ENCODE results near the gene SPPL3. TPM values are rescaled to one million over a fixed set of nuclear protein-coding genes. Genes with fewer than 3 reads are reported as not detected.
"Not testable (repeated sequence)": the region's sequence is repeated elsewhere in the genome, so short reads cannot be mapped to it uniquely, and the experiment has no call there.

The SPPL3 gene
- total RNA-seq, 6 experiments from 2014 or later = 35.3 to 59.1 (median 47.1) TPM

- no peak overlapping the region for H3K4me3 Mint-ChIP-seq
Measured at GRCh38 chr12:120733574-120733973, 170.6 kb downstream of the SPPL3 start.

GRCh38 chr12:120732198-120732597, 172.0 kb downstream of the SPPL3 start:
- H3K27ac Mint-ChIP-seq; H3K36me3 Mint-ChIP-seq (ENCODE audit: low read depth); H3K4me3 Mint-ChIP-seq; DNase-seq; H3K27me3 Mint-ChIP-seq (ENCODE audit: insufficient read depth); H3K4me1 Mint-ChIP-seq (ENCODE audit: low read depth); H3K9me3 Mint-ChIP-seq: not testable (repeated sequence)

More at GRCh38 chr12:120733574-120733973, 170.6 kb downstream of the SPPL3 start:
- Mint-ChIP-seq H3K36me3 (ENCODE audit: low read depth) (0 out of 2 replicates have a peak, but pooled peaks cover 4% of the 10 kb centered on the region), H3K4me1 (ENCODE audit: low read depth) (no peaks in the 10 kb centered on the region), H3K27me3 (ENCODE audit: insufficient read depth) (peaks cover 1% of the 10 kb centered on the region; the same call in 1 of the 2 replicates), H3K9me3 (no peaks in the 10 kb centered on the region), H3K27ac (no peak overlapping the region)
- DNase-seq = no peak
- TF ChIP-seq CTCF (IDR thresholded peaks at IDR 0.05) = no peak

- Mint-ChIP-seq H3K36me3 (ENCODE audit: low read depth) (peaks cover 31% of the 10 kb centered on the region), H3K27ac (no peak overlapping the region), H3K27me3 (ENCODE audit: insufficient read depth) (peaks cover 2% of the 10 kb centered on the region; the same call in 1 of the 2 replicates), H3K4me1 (ENCODE audit: low read depth) (peaks cover 10% of the 10 kb centered on the region), H3K4me3 (no peak overlapping the region), H3K9me3 (no peaks in the 10 kb centered on the region)
- TF ChIP-seq CTCF (IDR thresholded peaks at IDR 0.05) = no peak
- no peak for DNase-seq
Measured at GRCh38 chr12:120726961-120727360, 177.2 kb downstream of the SPPL3 start.

DNA sequence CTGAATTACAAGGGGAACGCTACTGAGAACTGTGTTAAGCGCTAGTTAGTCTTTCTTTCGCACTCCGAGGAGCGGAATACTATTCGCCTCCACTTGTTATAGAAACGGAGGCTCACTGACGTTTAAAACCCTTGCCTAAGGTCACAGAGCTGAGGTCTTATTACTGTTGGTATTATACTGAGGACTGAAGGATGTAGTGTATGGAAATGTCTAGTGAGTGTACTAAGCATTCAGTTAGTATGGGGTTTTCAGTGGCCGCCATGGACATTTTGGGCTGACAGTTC, 177.7 kb downstream of the SPPL3 start:
- peaks cover 10% of the 10 kb centered on the region for H3K4me1 Mint-ChIP-seq (ENCODE audit: low read depth)
- peaks cover 31% of the 10 kb centered on the region for H3K36me3 Mint-ChIP-seq (ENCODE audit: low read depth)
- no peak for DNase-seq
- H3K4me3 Mint-ChIP-seq = peak overlapping the region; percentile 81
- H3K27ac Mint-ChIP-seq = no peak overlapping the region
- TF ChIP-seq CTCF (IDR thresholded peaks at IDR 0.05) = no peak
- peaks cover 2% of the 10 kb centered on the region; the same call in 1 of the 2 replicates for H3K27me3 Mint-ChIP-seq (ENCODE audit: insufficient read depth)
- H3K9me3 Mint-ChIP-seq = no peaks in the 10 kb centered on the region

GRCh38 chr12:120725659-120726509, 178.3 kb downstream of the SPPL3 start, which contains the start of gene ACADS:
Gene ACADS (plus strand): TSS chr12:120725826. CDS start chr12:120725886, 60 bp downstream.
- peak within 1 kb of the TSS; percentile 66 for H3K27ac Mint-ChIP-seq
- peaks cover 2% of the 10 kb centered on the region; the same call in 1 of the 2 replicates for H3K27me3 Mint-ChIP-seq (ENCODE audit: insufficient read depth)
- no peak for TF ChIP-seq CTCF (IDR thresholded peaks at IDR 0.05)
- peaks cover 33% of the 10 kb centered on the region for H3K36me3 Mint-ChIP-seq (ENCODE audit: low read depth)
- H3K9me3 Mint-ChIP-seq = no peaks in the 10 kb centered on the region
- H3K4me1 Mint-ChIP-seq (ENCODE audit: low read depth) = peaks cover 13% of the 10 kb centered on the region
- peak; percentile 29 for DNase-seq
- peak within 1 kb of the TSS; percentile 81 for H3K4me3 Mint-ChIP-seq

DNA sequence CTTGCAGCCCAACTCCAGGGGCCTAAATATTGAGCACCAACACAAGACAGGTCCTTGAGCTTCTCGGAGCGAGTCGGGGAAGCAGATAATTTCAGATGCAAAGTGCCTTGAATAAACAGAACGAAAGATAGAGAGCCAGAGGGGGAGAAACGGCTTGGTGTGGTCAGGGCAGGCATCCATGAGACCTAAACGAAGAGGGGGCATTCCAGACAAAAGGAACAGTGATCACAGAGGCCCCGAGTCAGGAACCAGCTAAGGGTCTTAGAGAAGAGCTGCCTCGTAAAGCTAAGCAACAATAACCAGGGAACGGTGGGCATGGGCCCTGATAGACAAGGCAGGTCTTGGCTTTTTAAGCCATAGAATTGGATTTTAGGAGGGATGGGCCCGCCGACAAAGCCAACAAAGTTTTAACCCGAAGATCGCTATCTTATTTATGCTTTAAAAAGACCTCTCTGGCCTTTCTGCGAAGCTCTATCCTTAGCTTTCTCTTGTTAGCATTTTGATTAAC, 179.0 kb downstream of the SPPL3 start:
- no peak for TF ChIP-seq CTCF (IDR thresholded peaks at IDR 0.05)
- DNase-seq = no peak
- H3K27me3 Mint-ChIP-seq (ENCODE audit: insufficient read depth) = peaks cover 2% of the 10 kb centered on the region; the same call in 1 of the 2 replicates
- peak overlapping the region; percentile 66 for H3K27ac Mint-ChIP-seq
- peaks cover 20% of the 10 kb centered on the region for H3K4me1 Mint-ChIP-seq (ENCODE audit: low read depth)
- H3K4me3 Mint-ChIP-seq = peak overlapping the region; percentile 81
- H3K9me3 Mint-ChIP-seq = no peaks in the 10 kb centered on the region
- peaks cover 40% of the 10 kb centered on the region for H3K36me3 Mint-ChIP-seq (ENCODE audit: low read depth)
